IMR-90 (cell line): ENCODE measurements around the gene CLUH. TPM values are rescaled to one million over a fixed set of nuclear protein-coding genes. Genes with fewer than 3 reads are reported as not detected.

Experiments used
- ATAC-seq: fragments of 200-7000 bp; cut with Tn5 transposase; 2 replicates; pipeline ENCODE4 v1.9.1; 2020; ENCODE audit warnings: low read depth, mild to moderate bottlenecking, moderate library complexity
- BruUV-seq: library from RNA; stranded (reverse); fragments of 400-500 nt; replicated peaks from 2 replicates; lab custom pipeline; 2021; lab: Mats Ljungman, UMichigan
- CTCF ChIA-PET: fragments of 300-600 bp; formaldehyde crosslinking; extraction: SDS; loops from one replicate; lab custom pipeline; 2021; ENCODE audit warnings: antibody characterized with exemption; lab: Yijun Ruan, JAX
- POLR2A ChIA-PET: fragments of 300-600 bp; sonication (Branson Sonifier 250); formaldehyde crosslinking; loops from one replicate; lab custom pipeline; 2022; ENCODE audit warnings: antibody characterized with exemption; ENCODE audit not compliant: unreplicated experiment; lab: Charles Lee
- DNase-seq: peaks from one replicate; pipeline ENCODE4 v3.0.0; 2013
- H2AFZ ChIP-seq: replicated peaks from 2 replicates; pipeline ENCODE3; 2013; ENCODE audit warnings: low read length, mild to moderate bottlenecking; ENCODE audit not compliant: poor library complexity
- H2AK5ac ChIP-seq: 2 replicates; pipeline ENCODE4 v1.6.1; 2013; ENCODE audit warnings: low read depth, low read length, inconsistent platforms
- H2AK9ac ChIP-seq: replicated peaks from 2 replicates; pipeline ENCODE3; 2013; ENCODE audit warnings: mild to moderate bottlenecking, low read depth, low read length, moderate library complexity; ENCODE audit not compliant: poor library complexity
- H2BK120ac ChIP-seq: 2 replicates; pipeline ENCODE4 v1.6.1; 2013; ENCODE audit warnings: low read depth, low read length, inconsistent platforms
- H2BK15ac ChIP-seq: 3 replicates; pipeline ENCODE4 v1.6.1; 2013; ENCODE audit warnings: low read depth, low read length, inconsistent platforms
- H2BK20ac ChIP-seq: 2 replicates; pipeline ENCODE4 v1.6.1; 2013; ENCODE audit warnings: low read depth, mild to moderate bottlenecking, inconsistent platforms, low read length, moderate library complexity
- H2BK5ac ChIP-seq: 2 replicates; pipeline ENCODE4 v1.6.1; 2013; ENCODE audit warnings: mild to moderate bottlenecking, low read depth, low read length, inconsistent platforms; ENCODE audit not compliant: poor library complexity, severe bottlenecking
- H3K14ac ChIP-seq: replicated peaks from 2 replicates; pipeline ENCODE4 v1.6.1; 2013; ENCODE audit warnings: low read depth, low read length, inconsistent platforms
- H3K18ac ChIP-seq: 2 replicates; pipeline ENCODE4 v1.6.1; 2013; ENCODE audit warnings: low read depth, low read length, control low read depth
- H3K23ac ChIP-seq: 2 replicates; pipeline ENCODE4 v1.6.1; 2013; ENCODE audit warnings: low read depth, low read length, inconsistent platforms
- H3K27ac ChIP-seq: 2 replicates; pipeline ENCODE4 v1.5.1; 2013; ENCODE audit warnings: mild to moderate bottlenecking, control low read depth, low read length; ENCODE audit not compliant: insufficient read depth
- H3K27me3 ChIP-seq: 2 replicates; pipeline ENCODE4 v1.6.1; 2013; ENCODE audit warnings: low read length; ENCODE audit not compliant: control insufficient read depth, insufficient read depth
- H3K36me3 ChIP-seq: 2 replicates; pipeline ENCODE4 v1.6.1; 2013; ENCODE audit warnings: low read length, mixed read lengths; ENCODE audit not compliant: control insufficient read depth, insufficient read depth
- H3K4ac ChIP-seq: 2 replicates; pipeline ENCODE4 v1.6.1; 2013; ENCODE audit warnings: low read depth, low read length, inconsistent platforms
- H3K4me1 ChIP-seq: 2 replicates; pipeline ENCODE4 v1.6.1; 2013; ENCODE audit warnings: low read length, mixed read lengths; ENCODE audit not compliant: control insufficient read depth, insufficient read depth
- H3K4me2 ChIP-seq: 2 replicates; pipeline ENCODE4 v1.6.1; 2013; ENCODE audit warnings: low read depth, mild to moderate bottlenecking, control low read depth, low read length, moderate library complexity
- H3K4me3 ChIP-seq: 2 replicates; pipeline ENCODE4 v1.5.1; 2013; ENCODE audit warnings: low read depth, mild to moderate bottlenecking, control low read depth, low read length, moderate library complexity; ENCODE audit not compliant: insufficient read depth
- H3K56ac ChIP-seq: 2 replicates; pipeline ENCODE4 v1.6.1; 2013; ENCODE audit warnings: low read length, inconsistent platforms; ENCODE audit not compliant: insufficient read depth; ENCODE audit errors: extremely low read depth
- H3K79me1 ChIP-seq, 2 experiments: 2 replicates each; pipeline ENCODE4 v1.6.1; 2013; ENCODE audit warnings: low read length in 2 of 2, inconsistent platforms in 1 of 2, low read depth in 1 of 2
- H3K9ac ChIP-seq: 2 replicates; pipeline ENCODE4 v1.6.1; 2013; ENCODE audit warnings: low read depth, low read length, control low read depth
- H3K9me1 ChIP-seq: 2 replicates; pipeline ENCODE4 v1.6.1; 2013; ENCODE audit warnings: low read length, inconsistent platforms; ENCODE audit not compliant: insufficient read depth
- H3K9me3 ChIP-seq: 2 replicates; pipeline ENCODE4 v1.6.1; 2013; ENCODE audit warnings: low read length; ENCODE audit not compliant: control insufficient read depth, insufficient read depth
- H4K20me1 ChIP-seq: 2 replicates; pipeline ENCODE4 v1.6.1; 2013; ENCODE audit warnings: low read length, inconsistent platforms; ENCODE audit not compliant: insufficient read depth
- H4K5ac ChIP-seq: 2 replicates; pipeline ENCODE4 v1.6.1; 2013; ENCODE audit warnings: mild to moderate bottlenecking, low read depth, low read length, control low read depth
- H4K8ac ChIP-seq, 2 experiments: 2 replicates each; pipeline ENCODE4 v1.6.1; 2013; ENCODE audit warnings: low read depth in 2 of 2, low read length in 2 of 2, control low read depth in 1 of 2, inconsistent platforms in 1 of 2
- H4K91ac ChIP-seq: 2 replicates; pipeline ENCODE4 v1.6.1; 2013; ENCODE audit warnings: low read depth, low read length, inconsistent platforms; ENCODE audit not compliant: insufficient read depth
- BHLHE40 ChIP-seq: fragments of 150-350 bp; IDR thresholded peaks from 2 replicates; pipeline ENCODE4 v1.6.1; 2016; ENCODE audit warnings: mild to moderate bottlenecking, low read depth, low read length
- CEBPB ChIP-seq: IDR thresholded peaks from 2 replicates; pipeline ENCODE4 v1.6.1; 2012; ENCODE audit warnings: low read depth, low read length, improper control_type of control experiment
- MAFK ChIP-seq: IDR thresholded peaks from 2 replicates; pipeline ENCODE4 v1.6.1; 2012; ENCODE audit warnings: low read depth, low read length, improper control_type of control experiment
- MAZ ChIP-seq: IDR thresholded peaks from 2 replicates; pipeline ENCODE4 v1.6.1; 2012; ENCODE audit warnings: low read depth, mild to moderate bottlenecking, low read length, improper control_type of control experiment, moderate library complexity, borderline replicate concordance
- MXI1 ChIP-seq: IDR thresholded peaks from 2 replicates; pipeline ENCODE4 v1.6.1; 2012; ENCODE audit warnings: low read depth, mild to moderate bottlenecking, low read length, moderate library complexity, borderline replicate concordance
- POLR2A ChIP-seq: IDR thresholded peaks from 2 replicates; pipeline ENCODE4 v1.6.1; 2012; ENCODE audit warnings: mild to moderate bottlenecking, low read depth, low read length
- RFX5 ChIP-seq: IDR thresholded peaks from 2 replicates; pipeline ENCODE4 v1.8.0; 2012; ENCODE audit warnings: low read depth, mild to moderate bottlenecking, low read length, moderate library complexity
- SMC3 ChIP-seq: fragments of 150-350 bp; IDR thresholded peaks from 2 replicates; pipeline ENCODE4 v1.6.1; 2016; ENCODE audit warnings: low read depth, mild to moderate bottlenecking, antibody characterized with exemption, low read length, moderate library complexity
- WGBS, 2 experiments: methylation state at CpG; one replicate each; pipeline versions ENCODE4 v1.1.5 to v1.1.7; 2013; ENCODE audit warnings: missing lambda C conversion rate in 2 of 2; ENCODE audit not compliant: insufficient read length in 1 of 2; ENCODE audit errors: extremely low coverage in 2 of 2; 5-methylcytosine and 5-hydroxymethylcytosine counted together
- dilution Hi-C: fragments of 300-500 bp; cut with HindIII; formaldehyde crosslinking; loops from one replicate; pipeline ENCODE4 v1.14.3; 2018; ENCODE audit warnings: low sequenced_read_pairs; ENCODE audit not compliant: unreplicated experiment
- in situ Hi-C: fragments of 300-500 bp; cut with MboI; formaldehyde crosslinking; loops from 3 replicates; pipeline ENCODE4 v1.14.3; 2019; ENCODE audit warnings: low sequenced_read_pairs, inconsistent platforms, mixed read lengths
- intact Hi-C: fragments of 100-400 bp; cut with micrococcal nuclease; formaldehyde crosslinking; loops from 2 replicates; pipeline ENCODE4 v1.10.0; 2022
- polyA plus RNA-seq, 3 experiments: library from polyadenylated mRNA; depleted of rRNA; stranded (reverse); fragments of >200 nt; gene quantifications; 2 replicates each; pipeline ENCODE4 v1.2.3, GENCODE V29; 2012; ENCODE audit warnings: low replicate concordance in 1 of 3
- total RNA-seq: library from RNA; depleted of rRNA; stranded (reverse); fragments of >200 nt; gene quantifications from 2 replicates; pipeline ENCODE4 v1.2.3, GENCODE V29; 2012
- TF ChIP-seq, protein P1 (sequence below): fragments of 150-350 bp; IDR thresholded peaks from 2 replicates; pipeline ENCODE4 v1.6.1; 2016; ENCODE audit warnings: low read depth, mild to moderate bottlenecking, low read length, moderate library complexity, borderline replicate concordance
- TF ChIP-seq, protein P2 (sequence below): fragments of 150-350 bp; IDR thresholded peaks from 2 replicates; pipeline ENCODE4 v1.6.1; 2017; ENCODE audit warnings: mild to moderate bottlenecking, antibody characterized with exemption, low read length, low read depth

The CLUH gene
- total and polyA plus RNA-seq, 2 of the 4 experiments (the other 2 are of a cell fraction): 12.9 to 42.0 TPM

DNA sequence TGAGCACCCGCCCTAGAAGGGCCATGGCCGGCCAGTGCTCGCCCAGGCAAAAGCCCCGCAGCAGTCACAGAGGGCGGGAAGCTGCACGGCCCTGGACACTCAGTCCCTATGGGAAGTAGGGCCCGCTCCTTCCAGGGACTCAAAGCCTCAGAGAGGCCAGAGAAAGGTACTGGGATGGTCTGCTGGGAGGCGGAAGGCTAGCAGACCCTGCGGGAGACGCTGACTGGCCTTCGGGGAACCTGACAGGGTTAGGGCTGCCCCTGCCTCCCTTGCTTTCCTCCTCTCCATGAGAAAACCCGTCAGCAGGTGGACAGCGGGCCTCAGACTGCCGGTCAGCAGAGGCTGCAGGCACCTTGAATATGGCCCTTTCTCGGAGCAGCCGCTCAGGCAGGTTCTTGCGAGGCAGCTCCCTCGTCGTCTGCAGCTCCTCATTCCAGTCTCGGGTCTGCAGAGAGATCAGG, 11.5 kb downstream of the CLUH start:
- dilution Hi-C loops: no loop called here
- H3K27ac ChIP-seq: no peak overlapping the region
- no peak overlapping the region for H3K9ac ChIP-seq
- WGBS, 2 experiments: 85% methylated on average over 9 of the region's 20 CpGs; no CpG with 5 or more reads in 1 of the 2 experiments
- no TSS peak for BruUV-seq
- no peak overlapping the region for H3K4me3 ChIP-seq
- H3K56ac ChIP-seq: no peak overlapping the region
- H2BK20ac ChIP-seq: no peak overlapping the region
- TF ChIP-seq BHLHE40 (no peak), MAZ (no peak), CEBPB (no peak), SMC3 (no peak), MAFK (no peak), MXI1 (no peak), POLR2A (no peak), RFX5 (no peak)
- TF ChIP-seq, protein P1, sequence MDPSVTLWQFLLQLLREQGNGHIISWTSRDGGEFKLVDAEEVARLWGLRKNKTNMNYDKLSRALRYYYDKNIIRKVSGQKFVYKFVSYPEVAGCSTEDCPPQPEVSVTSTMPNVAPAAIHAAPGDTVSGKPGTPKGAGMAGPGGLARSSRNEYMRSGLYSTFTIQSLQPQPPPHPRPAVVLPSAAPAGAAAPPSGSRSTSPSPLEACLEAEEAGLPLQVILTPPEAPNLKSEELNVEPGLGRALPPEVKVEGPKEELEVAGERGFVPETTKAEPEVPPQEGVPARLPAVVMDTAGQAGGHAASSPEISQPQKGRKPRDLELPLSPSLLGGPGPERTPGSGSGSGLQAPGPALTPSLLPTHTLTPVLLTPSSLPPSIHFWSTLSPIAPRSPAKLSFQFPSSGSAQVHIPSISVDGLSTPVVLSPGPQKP: no peak
- TF ChIP-seq, protein P2, sequence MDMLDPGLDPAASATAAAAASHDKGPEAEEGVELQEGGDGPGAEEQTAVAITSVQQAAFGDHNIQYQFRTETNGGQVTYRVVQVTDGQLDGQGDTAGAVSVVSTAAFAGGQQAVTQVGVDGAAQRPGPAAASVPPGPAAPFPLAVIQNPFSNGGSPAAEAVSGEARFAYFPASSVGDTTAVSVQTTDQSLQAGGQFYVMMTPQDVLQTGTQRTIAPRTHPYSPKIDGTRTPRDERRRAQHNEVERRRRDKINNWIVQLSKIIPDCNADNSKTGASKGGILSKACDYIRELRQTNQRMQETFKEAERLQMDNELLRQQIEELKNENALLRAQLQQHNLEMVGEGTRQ: no peak
- POLR2A ChIA-PET: no interaction called here
- no peaks in the 10 kb centered on the region for H3K27me3 ChIP-seq
- no peak overlapping the region for H4K5ac ChIP-seq
- H3K4me2 ChIP-seq: no peak overlapping the region
- no peak overlapping the region for H2BK15ac ChIP-seq
- H2AFZ ChIP-seq: no peak overlapping the region
- H4K91ac ChIP-seq: no peak overlapping the region
- no peak overlapping the region for H3K14ac ChIP-seq
- H3K23ac ChIP-seq: no peak overlapping the region
- no peaks in the 10 kb centered on the region for H3K9me3 ChIP-seq
- in situ Hi-C loops: no loop called here
- no peak overlapping the region for H4K8ac ChIP-seq
- intact Hi-C loops: no loop called here
- ATAC-seq (no peak), DNase-seq (no peak)
- H3K18ac ChIP-seq: no peak overlapping the region
- no peak overlapping the region for H3K4ac ChIP-seq
- peaks cover 7 to 23% of the 10 kb centered on the region in 2 experiments for H3K79me1 ChIP-seq
- no peaks in the 10 kb centered on the region for H3K9me1 ChIP-seq
- no peak overlapping the region for H2AK5ac ChIP-seq
- H2AK9ac ChIP-seq: no peak overlapping the region
- H4K20me1 ChIP-seq: peaks cover 21% of the 10 kb centered on the region
- peaks cover 4% of the 10 kb centered on the region for H3K4me1 ChIP-seq
- no peak overlapping the region for H2BK120ac ChIP-seq
- no peak overlapping the region for H2BK5ac ChIP-seq
- CTCF ChIA-PET: no interaction called here
- peaks cover 60% of the 10 kb centered on the region for H3K36me3 ChIP-seq
